C4-2B (cell line): Measurements from ENCODE around the gene APOBEC3C.
A peak's percentile ranks its signal among the peaks of the same experiment; 100 is the strongest.
"Not testable (repeated sequence)": the region's sequence is repeated elsewhere in the genome, so short reads cannot be mapped to it uniquely, and the experiment has no call there.

ENCODE experiments used
- H3K27ac ChIP-seq: fragments of 450-650 bp; 2 replicates; pipeline ENCODE4 v1.5.1; 2017
- CTCF ChIP-seq: fragments of 450-650 bp; conservative IDR thresholded peaks from 2 replicates; pipeline ENCODE4 v1.5.1; 2017; ENCODE audit warnings: mild to moderate bottlenecking
- ZFX ChIP-seq: fragments of 450-650 bp; IDR thresholded peaks from 2 replicates; pipeline ENCODE4 v1.6.1; 2017

The APOBEC3C gene

DNA sequence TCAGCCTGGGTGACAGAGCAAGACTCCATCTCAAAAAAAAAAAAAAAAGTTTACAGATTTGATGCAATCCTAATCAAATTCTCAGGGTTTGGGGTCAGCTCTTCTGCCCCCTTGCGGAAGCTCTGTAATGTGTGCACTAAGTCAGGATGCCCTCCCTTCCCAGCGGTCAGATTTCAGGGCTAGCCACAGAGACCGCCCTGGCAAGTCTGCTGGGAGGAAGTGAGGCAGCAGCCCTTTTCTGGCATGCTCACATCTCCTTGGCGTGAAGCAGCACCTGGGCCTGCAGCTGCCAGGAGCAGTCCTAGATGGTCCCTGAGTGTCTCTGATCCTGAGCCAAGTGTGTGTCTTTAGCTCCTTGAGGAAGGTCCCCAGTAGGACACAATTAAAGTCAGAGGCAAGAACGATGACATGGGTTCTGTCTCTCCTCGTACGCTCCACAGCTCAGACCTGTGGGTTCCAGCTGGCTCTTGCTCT is 10.9 kb upstream of the APOBEC3C start:
- H3K27ac ChIP-seq: no peak overlapping the region
- TF ChIP-seq ZFX (no peak), CTCF (peak; percentile 88)

DNA sequence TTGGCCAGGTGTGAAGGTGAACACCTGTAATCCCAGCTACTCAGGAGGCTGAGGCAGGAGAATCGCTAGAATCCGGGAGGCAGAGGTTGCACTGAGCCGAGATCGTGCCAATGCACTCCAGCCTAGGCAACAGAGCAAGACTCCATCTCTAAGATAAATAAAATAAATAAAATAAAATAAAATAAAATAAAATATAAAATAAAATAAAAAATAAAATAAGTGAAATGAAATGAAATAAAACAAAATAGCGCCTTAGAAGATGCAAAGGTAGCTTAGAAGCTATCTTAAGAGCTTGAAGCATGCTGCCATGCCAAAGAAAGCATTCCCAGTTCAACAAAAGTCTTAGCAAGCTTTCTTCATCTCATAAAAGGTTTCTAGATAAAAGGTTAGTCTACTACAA is 6.9 kb upstream of the APOBEC3C start:
- TF ChIP-seq CTCF: no peak
- no peak for TF ChIP-seq ZFX
- no peak overlapping the region for H3K27ac ChIP-seq

GRCh38 chr22:39008271-39008850 is 5.7 kb upstream of the APOBEC3C start:
- not testable (repeated sequence) for H3K27ac ChIP-seq

GRCh38 chr22:39010946-39011345 is 3.1 kb upstream of the APOBEC3C start:
- no peak overlapping the region for H3K27ac ChIP-seq
- no peak for TF ChIP-seq ZFX
- no peak for TF ChIP-seq CTCF

- no peak for TF ChIP-seq CTCF
- TF ChIP-seq ZFX: no peak
- H3K27ac ChIP-seq: no peak overlapping the region
Measured at GRCh38 chr22:39012533-39013511, 1.2 kb upstream of the APOBEC3C start.

DNA sequence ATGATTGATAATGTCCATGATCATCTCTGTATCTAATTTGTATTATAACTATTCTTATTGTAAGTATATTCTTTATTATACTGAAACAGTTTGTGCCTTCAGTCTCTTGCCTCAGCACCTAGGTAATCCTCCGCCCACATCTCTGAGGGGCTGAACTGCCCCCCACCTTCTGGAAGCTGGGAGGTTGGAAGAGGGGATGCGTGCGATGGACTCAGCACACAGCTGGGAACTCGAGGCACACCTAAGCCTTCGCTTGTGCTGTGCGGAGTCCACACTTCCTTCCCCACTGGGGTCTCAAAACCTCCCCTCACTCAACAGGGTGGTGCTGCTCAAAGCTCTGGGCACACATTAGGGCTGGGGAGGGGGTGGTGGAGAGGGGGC is 506 bp upstream of the APOBEC3C start:
- H3K27ac ChIP-seq: not testable (repeated sequence)

GRCh38 chr22:39014723-39015121 is 665 bp downstream of the APOBEC3C start:
- not testable (repeated sequence) for H3K27ac ChIP-seq

- no peak for TF ChIP-seq CTCF
- no peak for TF ChIP-seq ZFX
- H3K27ac ChIP-seq: no peak overlapping the region
Measured at GRCh38 chr22:39016592-39016991, 2.5 kb downstream of the APOBEC3C start.
